Tibial nerve (tissue), 4 donors: ENCODE measurements around the gene KRTAP5-4. TPM values are rescaled to one million over a fixed set of nuclear protein-coding genes. Genes with fewer than 3 reads are reported as not detected.
"Not testable (repeated sequence)": the region's sequence is repeated elsewhere in the genome, so short reads cannot be mapped to it uniquely, and the experiment has no call there.

Experiments
- DNase-seq, 2 donors: peaks; one replicate each; pipeline ENCODE4 v3.0.0-alpha.2; 2019; ENCODE audit warnings: low spot score in 2 of 2
- H3K27ac ChIP-seq, 4 donors: fragments of 200-600 bp; sonication (generic) in 3 of 4; one replicate each; pipeline ENCODE4 v1.5.1; 2017 to 2019; ENCODE audit warnings: mild to moderate bottlenecking in 1 of 4
- H3K27me3 ChIP-seq, 2 donors: fragments of 200-600 bp; sonication (generic) in 1 of 2; one replicate each; pipeline versions ENCODE4 v1.5.1 to v1.6.0; 2017 to 2019
- H3K36me3 ChIP-seq, 3 donors: fragments of 200-600 bp; sonication (generic); one replicate each; pipeline ENCODE4 v1.5.1; 2018 to 2019
- H3K4me1 ChIP-seq, 4 donors: fragments of 200-600 bp; sonication (generic) in 3 of 4; one replicate each; pipeline ENCODE4 v1.5.1; 2017 to 2019
- H3K4me3 ChIP-seq, 4 donors: fragments of 200-600 bp; sonication (generic) in 3 of 4; one replicate each; pipeline ENCODE4 v1.5.1; 2017 to 2019; ENCODE audit warnings: mild to moderate bottlenecking in 1 of 4, moderate library complexity in 1 of 4
- H3K9me3 ChIP-seq, 4 donors: fragments of 200-600 bp; sonication (generic) in 3 of 4; one replicate each; pipeline ENCODE4 v1.5.1; 2017 to 2019
- CTCF ChIP-seq, 5 experiments: fragments of 200-600 bp in 3 of 5; fragments of 450-650 bp in 2 of 5; sonication (generic) in 3 of 5; IDR thresholded peaks; one replicate each; pipeline ENCODE4 v1.5.1; 2016 to 2019; ENCODE audit warnings: antibody characterized with exemption in 5 of 5, mild to moderate bottlenecking in 3 of 5, moderate library complexity in 2 of 5
- EP300 ChIP-seq, 2 donors: sonication (generic); formaldehyde crosslinking; IDR thresholded peaks; one replicate each; pipeline ENCODE4 v1.6.1; 2017; ENCODE audit warnings: antibody characterized with exemption in 2 of 2, mild to moderate bottlenecking in 1 of 2
- POLR2A ChIP-seq, 2 donors: fragments of 450-650 bp; IDR thresholded peaks; one replicate each; pipeline ENCODE4 v1.6.1; 2017; ENCODE audit warnings: antibody characterized with exemption in 2 of 2, mild to moderate bottlenecking in 2 of 2, moderate library complexity in 2 of 2
- WGBS, 2 donors: methylation state at CpG; one replicate each; pipeline ENCODE4 v1.1.5; 2018; 5-methylcytosine and 5-hydroxymethylcytosine counted together
- total RNA-seq, 4 donors: library from RNA; depleted of rRNA; stranded (reverse); fragments of >200 nt; gene quantifications; one replicate each; pipeline ENCODE4 v1.1.0, GENCODE V29; 2016

KRTAP5-4 gene, protein sequence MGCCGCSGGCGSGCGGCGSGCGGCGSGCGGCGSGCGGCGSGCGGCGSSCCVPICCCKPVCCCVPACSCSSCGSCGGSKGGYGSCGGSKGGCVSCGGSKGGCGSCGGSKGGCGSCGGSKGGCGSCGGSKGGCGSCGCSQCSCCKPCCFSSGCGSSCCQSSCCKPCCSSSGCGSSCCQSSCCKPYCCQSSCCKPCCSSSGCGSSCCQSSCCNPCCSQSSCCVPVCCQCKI
- not detected for total RNA-seq

- H3K27me3 ChIP-seq = peaks cover 0 to 16% of the 10 kb centered on the region in 2 donors
- H3K9me3 ChIP-seq = peaks cover 0 to 4% (median 0%) of the 10 kb centered on the region in 4 donors
- no peak for DNase-seq
- no peaks in the 10 kb centered on the region for H3K4me1 ChIP-seq
- WGBS, 2 donors = 60 to 70% methylated on average over 1 of the region's 1 CpG
- H3K27ac ChIP-seq = no peak within 1 kb of the TSS
- no peak within 1 kb of the TSS for H3K4me3 ChIP-seq
- H3K36me3 ChIP-seq = no peaks in the 10 kb centered on the region
- TF ChIP-seq EP300 (IDR thresholded peaks at IDR 0.05) (no peak), CTCF (IDR thresholded peaks at IDR 0.05) (no peak), POLR2A (IDR thresholded peaks at IDR 0.05) (no peak)
Measured at GRCh38 chr11:1622086-1622485, at the start of gene KRTAP5-4. Gene KRTAP5-4, minus strand, starts transcription at chr11:1622138. Its CDS starts 45 bp downstream, at chr11:1622093.

DNA sequence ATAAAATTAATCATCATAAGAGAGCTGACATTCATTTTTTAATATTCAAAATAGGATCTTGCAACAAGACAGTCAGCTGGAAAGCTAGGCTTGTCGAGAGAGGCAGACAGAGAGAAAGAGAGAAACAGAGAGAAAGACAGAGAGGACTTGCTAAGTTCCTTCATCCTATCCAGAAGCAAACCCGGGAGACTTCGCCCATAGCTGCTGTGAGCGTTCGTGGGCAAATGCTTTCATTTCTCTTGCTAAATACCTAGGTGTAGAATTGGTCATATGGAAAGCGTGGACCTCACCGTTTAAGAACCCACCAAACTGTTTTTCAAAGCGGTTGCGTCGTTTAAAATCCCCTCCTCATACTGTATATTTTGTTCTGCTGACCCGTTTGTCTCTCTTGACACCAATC lies 49.7 kb upstream of the KRTAP5-4 start:
- WGBS, 2 donors = 75 to 82% methylated on average over 11 of the region's 11 CpGs
- no peaks in the 10 kb centered on the region for H3K9me3 ChIP-seq
- peaks cover 0 to 58% of the 10 kb centered on the region in 2 donors for H3K27me3 ChIP-seq
- no peak overlapping the region for H3K27ac ChIP-seq
- DNase-seq = no peak
- no peaks in the 10 kb centered on the region for H3K36me3 ChIP-seq
- H3K4me1 ChIP-seq = no peaks in the 10 kb centered on the region
- no peak overlapping the region for H3K4me3 ChIP-seq
- TF ChIP-seq POLR2A (IDR thresholded peaks at IDR 0.05) (no peak), EP300 (IDR thresholded peaks at IDR 0.05) (no peak), CTCF (IDR thresholded peaks at IDR 0.05) (no peak)

DNA sequence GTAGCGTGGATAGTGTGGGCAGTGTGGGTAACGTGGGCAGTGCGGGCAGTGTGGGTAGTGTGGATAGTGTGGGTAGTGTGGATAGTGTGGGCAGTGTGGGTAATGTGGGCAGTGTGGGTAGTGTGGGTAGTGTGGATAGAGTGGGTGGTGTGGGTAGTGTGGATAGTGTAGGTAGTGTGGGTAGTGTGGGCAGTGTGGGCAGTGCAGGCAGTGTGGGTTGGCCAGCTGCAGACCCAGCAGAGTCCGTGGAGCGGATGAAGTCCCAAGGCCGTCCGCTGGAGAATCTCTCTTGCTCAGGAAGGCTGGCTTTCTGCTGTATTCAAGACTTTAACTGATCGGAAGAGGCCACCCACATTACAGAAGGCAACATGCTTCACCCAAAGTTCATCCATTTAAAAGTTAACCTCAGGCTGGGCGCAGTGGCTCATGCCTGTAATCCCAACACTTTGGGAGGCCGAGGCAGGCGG lies 49.0 kb upstream of the KRTAP5-4 start:
- Histone ChIP-seq H3K27me3 (peaks cover 0 to 51% of the 10 kb centered on the region in 2 donors), H3K36me3 (no peaks in the 10 kb centered on the region), H3K4me3 (no peak overlapping the region), H3K27ac (no peak overlapping the region), H3K9me3 (no peaks in the 10 kb centered on the region), H3K4me1 (no peaks in the 10 kb centered on the region)
- WGBS, 2 donors = 78 to 83% methylated on average over 11 of the region's 11 CpGs
- DNase-seq = no peak
- no peak for TF ChIP-seq EP300 (IDR thresholded peaks at IDR 0.05)
- no peak for TF ChIP-seq POLR2A (IDR thresholded peaks at IDR 0.05)
- TF ChIP-seq CTCF (IDR thresholded peaks at IDR 0.05) = no peak

DNA sequence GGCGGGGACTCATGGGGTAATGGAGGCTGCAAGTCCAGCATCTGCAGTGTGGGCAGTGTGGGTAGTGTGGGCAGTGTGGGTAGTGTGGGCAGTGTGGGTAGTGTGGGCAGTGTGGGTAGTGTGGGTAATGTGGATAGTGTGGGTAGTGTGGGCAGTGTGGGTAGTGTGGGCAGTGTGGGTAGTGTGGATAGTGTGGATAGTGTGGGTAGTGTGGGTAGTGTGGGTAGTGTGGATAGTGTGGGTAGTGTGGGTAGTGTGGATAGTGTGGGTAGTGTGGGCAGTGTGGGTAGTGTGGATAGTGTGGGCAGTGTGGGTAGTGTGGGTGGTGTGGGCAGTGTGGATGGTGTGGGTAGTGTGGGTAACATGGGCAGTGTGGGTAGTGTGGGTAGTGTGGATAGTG lies 48.5 kb upstream of the KRTAP5-4 start:
- WGBS, 2 donors = 88 to 95% methylated on average over 1 of the region's 1 CpG
- H3K36me3 ChIP-seq, DNase-seq, H3K9me3 ChIP-seq, H3K4me1 ChIP-seq, H3K27ac ChIP-seq, H3K4me3 ChIP-seq: not testable (repeated sequence)
- H3K27me3 ChIP-seq = peaks cover 0 to 46% of the 10 kb centered on the region in 2 donors

GRCh38 chr11:1669546-1670218 lies 47.7 kb upstream of the KRTAP5-4 start:
- 52 to 58% methylated on average over 19 to 21 of the region's 21 CpGs for WGBS, 2 donors
- no peak for TF ChIP-seq CTCF (IDR thresholded peaks at IDR 0.05)
- no peak for TF ChIP-seq EP300 (IDR thresholded peaks at IDR 0.05)
- TF ChIP-seq POLR2A (IDR thresholded peaks at IDR 0.05) = no peak
- DNase-seq = no peak

More at GRCh38 chr11:1669546-1670218, 47.7 kb upstream of the KRTAP5-4 start:
- no peak overlapping the region for H3K4me3 ChIP-seq
- H3K27ac ChIP-seq = no peak overlapping the region
- no peaks in the 10 kb centered on the region for H3K9me3 ChIP-seq
- H3K36me3 ChIP-seq = no peaks in the 10 kb centered on the region
- no peaks in the 10 kb centered on the region for H3K4me1 ChIP-seq
- peaks cover 0 to 38% of the 10 kb centered on the region in 2 donors for H3K27me3 ChIP-seq
